Measurements from ENCODE around the gene TMEM163. TPM values are rescaled to one million over a fixed set of nuclear protein-coding genes. Genes with fewer than 3 reads are reported as not detected.

TMEM163 gene
- total RNA-seq, 4 donors from 2014 or later, result 0.34 to 1.2 TPM; not detected in 2

Other genes with a start within 250 kb of the TMEM163 start
- not detected for gene ACMSD, start 119.6 kb upstream of the TMEM163 start, total RNA-seq
- 100 to 1,000 TPM in 2 of 4 donors, 10 to 100 TPM in 2; 53.2 to 152 (median 84.9) TPM for gene CCNT2, start 199.8 kb upstream of the TMEM163 start, total RNA-seq

Measured in uterus (tissue), 4 donors.